Umbilical cord (tissue), 2 donors: ENCODE measurements around the gene TMEM141. TPM values are rescaled to one million over a fixed set of nuclear protein-coding genes. Genes with fewer than 3 reads are reported as not detected.

ENCODE experiments used
- DNase-seq: peaks from one replicate; pipeline ENCODE4 v3.0.0-alpha.2; 2015; ENCODE audit warnings: low spot score
- total RNA-seq: library from RNA; depleted of rRNA; stranded (reverse); fragments of >200 nt; gene quantifications from one replicate; pipeline ENCODE4 v1.2.3, GENCODE V29; 2014; ENCODE audit warnings: low replicate concordance; ENCODE audit not compliant: insufficient read depth

TMEM141 gene
- total RNA-seq: 90.5 TPM

DNA sequence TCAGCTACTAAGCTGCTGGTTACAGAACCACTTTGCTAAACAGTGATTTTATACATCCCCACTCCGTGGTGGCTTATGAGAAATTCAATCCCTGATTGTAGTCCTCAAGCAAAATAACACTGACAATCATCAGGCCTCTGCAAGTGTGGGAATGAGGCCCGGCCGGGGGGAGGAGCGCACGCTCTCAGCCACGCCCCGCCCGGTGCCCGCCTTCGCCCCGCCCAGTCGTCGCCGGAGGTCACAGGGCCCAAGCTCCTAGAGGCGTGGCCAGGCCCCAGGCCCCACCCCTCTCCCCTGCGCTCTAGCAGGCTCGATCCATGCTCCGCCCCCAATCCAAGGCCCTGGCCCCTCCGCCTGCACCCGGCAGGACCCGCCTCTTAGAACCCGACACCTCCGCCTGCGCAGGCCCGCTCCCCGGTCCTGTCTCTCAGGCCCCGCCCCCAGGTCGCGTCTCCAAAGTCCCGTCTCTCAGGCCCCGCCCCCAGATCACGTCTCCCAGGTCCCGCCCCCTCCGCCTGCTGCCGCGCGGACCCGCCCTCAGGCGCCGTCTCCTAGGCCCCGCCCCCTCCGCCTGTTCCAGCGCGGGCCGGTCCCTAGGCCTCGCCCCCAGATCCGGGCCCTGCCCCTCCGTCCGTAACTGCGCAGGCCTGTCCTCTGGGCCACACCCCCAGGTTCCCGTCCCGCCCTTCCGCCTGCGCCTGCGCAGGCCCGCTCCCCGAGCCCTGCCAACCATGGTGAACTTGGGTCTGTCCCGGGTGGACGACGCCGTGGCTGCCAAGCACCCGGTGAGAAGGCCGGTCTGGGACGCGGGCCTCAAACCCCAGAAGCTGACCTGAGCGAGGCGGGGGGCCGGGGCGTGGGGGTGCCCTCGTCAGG lies at the start of gene TMEM141:
Gene TMEM141, plus strand, starts transcription at position 705 of the 876 bp plus-strand sequence. Its CDS starts 27 bp downstream, at position 732.
- DNase-seq: peak; percentile 100

DNA sequence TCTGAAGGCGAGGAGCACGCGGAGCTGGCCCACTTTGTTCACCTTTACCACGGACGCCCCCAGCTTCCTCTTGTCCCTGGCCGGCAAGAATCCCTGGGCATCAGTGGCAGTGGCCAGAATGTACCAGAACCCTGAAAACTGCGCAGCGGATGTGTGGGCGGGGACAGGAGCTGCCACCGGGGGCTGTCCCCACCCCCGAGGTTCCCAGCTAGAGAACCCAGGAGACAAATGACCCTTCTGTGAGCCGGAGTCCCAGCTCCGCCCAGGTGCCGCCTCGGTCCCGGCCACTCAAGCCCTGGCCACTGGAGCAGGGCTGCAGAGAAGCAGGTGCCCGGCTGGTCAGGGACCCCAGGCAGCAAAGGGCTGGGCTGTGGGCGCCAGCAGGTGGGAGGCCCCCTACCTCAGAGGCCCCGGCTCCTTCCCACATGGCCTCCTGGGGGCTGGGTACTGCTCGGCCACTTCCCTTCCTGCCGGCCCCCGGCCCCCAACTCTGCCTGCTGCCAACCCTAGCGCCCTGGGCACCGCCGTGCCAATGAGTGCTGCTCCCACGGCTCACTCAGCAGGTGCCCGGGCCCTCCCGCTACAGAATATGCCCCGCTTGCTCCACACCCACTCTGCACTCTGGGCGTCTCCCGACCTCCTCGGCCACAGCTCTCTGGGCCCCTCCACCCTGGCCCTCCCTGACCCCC lies 49.1 kb upstream of the TMEM141 start:
- DNase-seq: no peak

DNA sequence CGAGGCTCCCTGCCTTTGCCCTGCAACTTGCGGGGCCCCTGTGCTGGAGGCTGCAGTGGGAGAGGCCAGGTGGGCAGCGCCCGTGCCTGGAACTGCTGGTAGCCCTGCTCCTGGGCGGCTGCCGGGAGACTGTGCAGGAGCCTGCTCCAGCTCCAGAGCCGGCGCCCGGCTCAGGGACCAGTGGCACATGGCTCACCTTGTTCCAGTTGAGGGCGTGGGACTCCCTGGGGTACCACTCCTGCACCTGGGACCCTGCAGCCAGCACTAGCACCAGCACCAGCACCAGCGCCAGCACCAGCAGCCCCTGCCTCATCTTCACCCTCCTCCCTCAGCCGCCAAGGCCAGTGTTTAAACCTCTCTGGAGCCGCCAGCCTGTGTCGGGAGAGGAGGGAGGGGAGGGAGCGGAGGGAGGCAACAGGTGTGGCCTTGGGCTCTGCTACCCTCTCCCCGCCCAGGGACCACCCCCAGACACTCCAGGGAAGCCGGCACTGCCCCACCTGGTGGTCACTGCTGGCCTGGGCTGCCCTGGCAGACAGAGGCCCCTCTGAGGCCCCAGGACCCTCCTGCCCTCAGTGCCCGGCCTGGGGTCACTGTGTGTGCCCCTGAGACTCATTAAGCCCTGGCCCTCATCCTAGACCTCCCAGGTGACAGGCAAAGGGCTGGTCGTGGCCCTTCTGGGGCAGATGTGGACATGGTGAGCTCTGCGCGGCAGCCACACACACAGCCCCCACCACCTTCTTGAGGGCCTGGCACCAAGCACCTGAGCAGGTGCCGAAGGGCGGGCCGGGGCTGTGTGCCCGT lies 48.4 kb upstream of the TMEM141 start, which contains the start of gene LCN10:
Gene LCN10, minus strand, starts transcription at position 350 of the 801 bp plus-strand sequence. Its CDS starts 37 bp downstream, at position 313.
- no peak for DNase-seq

DNA sequence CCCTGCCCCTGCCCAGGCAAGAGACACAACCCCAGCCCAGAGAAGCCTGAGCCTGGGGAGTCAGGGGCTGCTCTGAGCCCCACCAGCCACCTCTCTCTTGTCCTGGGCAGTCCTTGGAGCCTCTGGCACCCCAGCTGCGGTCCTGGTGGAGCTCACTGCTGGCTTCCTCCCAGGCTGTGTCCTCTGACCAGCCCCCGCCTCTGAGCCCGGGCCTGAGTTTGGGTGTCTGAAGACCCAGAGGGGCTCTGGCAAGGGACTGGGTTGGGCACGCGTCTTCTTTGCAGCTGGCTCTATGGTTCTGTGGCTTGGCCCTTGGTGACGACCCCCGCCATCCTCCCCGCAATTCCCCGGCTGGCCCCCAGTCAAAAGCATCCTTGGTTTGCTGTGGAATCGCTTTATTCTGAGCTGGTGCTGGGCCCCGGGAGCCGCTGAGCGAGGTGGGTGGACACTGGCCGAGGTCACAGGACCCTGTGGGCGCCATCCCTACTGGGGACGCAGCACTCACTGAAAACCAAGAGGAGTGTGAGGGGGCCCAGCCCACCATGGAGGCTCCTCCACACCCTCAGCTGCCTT lies 47.4 kb upstream of the TMEM141 start:
- DNase-seq: no peak

DNA sequence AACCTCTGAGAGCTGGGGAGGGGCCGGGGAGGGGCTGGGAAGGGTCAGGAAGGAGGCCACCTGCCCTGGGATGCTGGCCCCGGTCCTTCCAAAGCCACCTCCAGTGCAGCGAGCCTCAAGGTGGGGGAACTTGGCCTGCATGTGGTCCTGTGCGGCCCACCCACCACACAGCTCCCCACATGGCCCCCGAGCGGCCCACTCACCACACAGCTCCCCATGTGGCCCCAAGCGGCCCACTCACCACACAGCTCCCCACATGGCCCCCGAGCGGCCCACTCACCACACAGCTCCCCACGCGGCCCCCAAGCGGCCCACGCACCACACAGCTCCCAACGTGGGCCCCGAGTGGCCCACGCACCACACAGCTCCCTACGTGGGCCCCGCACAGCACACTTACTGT lies 46.4 kb upstream of the TMEM141 start:
- DNase-seq: no peak

DNA sequence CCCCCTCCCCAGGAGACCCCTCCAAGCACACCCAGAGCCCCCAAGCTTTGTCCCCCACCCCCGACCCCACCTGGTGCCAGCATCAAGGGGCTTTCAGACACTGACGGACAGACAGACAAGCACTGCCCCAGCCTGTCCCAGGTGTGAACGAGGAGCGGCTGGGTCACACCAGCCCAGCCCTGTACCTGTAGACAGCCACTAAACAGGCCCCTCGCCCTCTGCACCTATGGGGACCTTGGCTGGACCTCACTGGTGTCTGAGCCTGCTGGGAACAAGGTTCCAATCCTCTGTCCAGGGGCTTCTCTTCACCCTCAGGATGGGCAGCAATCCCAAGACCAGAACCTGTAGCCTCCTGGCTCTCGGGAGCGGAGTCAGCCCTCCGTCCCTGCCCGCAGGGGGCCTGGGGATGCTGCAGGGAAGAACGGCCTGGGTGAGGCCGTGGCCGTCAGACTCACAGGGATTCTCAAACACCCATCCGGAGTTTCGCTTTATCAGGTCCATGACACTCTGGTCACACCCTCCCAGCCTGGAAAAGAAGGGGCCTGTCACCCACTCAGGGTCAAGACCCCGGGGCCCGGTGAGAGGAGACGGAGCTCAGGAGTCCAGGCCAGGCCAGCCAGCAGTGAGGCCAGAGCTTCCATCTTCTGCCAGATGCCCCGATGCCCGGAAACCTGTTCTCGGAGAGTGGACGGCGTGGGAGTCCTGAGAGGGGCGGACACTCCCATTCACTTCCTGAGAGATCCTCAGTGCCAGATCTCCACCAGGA lies 45.6 kb upstream of the TMEM141 start:
- DNase-seq: no peak

DNA sequence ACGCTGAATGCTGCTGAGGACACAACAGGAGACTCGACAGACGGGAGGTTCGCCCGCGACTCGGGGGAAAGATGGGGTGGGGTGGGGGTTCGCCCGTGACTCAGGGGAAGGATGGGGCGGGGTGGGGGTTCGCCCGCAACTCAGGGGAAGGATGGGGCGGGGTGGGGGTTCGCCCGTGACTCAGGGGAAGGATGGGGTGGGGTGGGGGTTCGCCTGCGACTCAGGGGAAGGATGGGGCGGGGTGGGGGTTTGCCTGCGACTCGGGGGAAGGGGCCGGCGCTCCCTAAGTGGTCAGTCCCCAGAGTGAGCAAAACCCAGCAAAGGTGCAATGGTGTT lies 45.0 kb upstream of the TMEM141 start:
- DNase-seq: no peak

DNA sequence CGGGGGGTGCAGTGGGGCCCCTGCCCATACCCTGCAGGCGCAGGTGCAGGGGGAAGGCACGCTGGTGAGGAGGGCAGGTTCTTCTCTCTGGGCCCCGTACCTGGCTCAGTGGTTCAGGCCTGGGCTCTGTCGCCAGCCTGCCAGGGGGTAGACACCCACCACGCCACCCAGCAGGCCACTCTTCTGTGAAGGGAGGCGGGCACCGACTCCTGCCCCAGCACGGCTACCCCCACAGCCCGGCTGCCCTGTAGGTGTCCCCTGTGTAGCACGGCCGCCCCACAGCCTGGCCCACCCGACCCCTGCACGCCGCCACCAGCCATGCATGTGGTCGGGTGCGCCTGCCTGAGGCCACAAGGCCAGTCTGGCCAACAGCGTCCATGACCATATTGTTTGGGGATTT lies 44.5 kb upstream of the TMEM141 start:
- DNase-seq: no peak

DNA sequence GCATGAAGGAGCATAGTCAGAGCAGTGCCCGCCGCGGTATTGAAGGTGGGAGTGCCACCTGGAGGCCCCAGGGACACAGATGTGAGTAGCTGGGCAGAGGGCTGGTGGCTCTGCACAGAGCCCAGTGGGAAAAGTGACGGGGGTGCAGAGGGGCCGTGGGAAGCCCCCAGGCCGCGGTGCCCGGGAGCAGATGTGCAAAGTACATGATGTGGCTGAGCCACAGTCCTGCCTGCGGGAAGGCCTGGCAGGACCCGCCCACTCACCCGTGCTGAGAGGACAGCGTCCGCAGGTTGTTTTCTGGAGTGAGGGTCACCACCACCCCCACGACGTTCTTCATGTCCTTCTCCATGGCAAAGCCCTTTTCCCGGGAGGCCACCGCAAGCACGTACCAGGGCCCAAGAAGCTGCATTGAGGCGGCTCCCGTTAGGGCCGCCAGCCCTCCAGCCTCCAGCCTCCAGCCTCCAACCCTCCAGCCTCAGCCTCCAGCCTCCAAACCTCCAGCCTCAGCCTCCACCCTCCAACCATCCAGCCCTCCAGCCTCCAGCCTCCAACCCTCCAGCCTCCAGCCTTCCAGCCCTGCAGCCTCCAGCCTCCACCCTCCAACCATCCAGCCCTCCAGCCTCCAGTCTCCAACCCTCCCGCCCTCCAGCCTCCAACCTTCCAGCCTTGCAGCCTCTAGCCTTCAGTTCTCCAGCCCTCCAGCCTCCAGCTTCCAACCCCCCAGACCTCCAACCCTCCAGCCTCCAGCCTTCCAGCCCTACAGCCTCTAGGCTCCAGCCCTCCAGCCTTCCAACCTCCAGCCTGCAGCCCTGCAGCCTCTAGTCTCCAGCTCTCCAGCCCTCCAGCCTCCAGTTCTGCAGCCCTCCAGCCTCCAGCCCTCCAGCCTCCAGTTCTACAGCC lies 43.7 kb upstream of the TMEM141 start:
- no peak for DNase-seq

DNA sequence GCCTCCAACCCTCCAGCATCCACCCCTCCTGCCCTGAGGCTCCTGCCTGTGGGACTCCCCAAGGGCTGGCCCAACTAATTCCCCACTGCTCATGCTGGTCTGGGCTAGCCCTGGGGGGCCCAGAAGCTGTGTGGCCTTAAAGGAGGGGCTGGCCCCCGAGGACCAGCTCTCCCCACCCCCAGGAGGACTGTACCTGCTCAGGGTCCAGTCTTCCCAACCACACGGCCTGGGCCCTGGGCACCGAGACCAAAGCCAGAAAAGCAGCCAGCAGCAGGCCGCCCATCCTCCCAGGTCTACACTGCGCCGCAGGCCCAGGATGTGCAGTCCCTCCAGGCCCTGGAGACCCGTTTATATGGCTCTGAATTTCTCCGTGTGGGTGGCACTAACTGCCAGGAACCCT lies 42.9 kb upstream of the TMEM141 start, which contains the start of gene LCN6:
Gene LCN6, minus strand, starts transcription at position 325 of the 400 bp plus-strand sequence. Its CDS starts 42 bp downstream, at position 283.
- no peak for DNase-seq

DNA sequence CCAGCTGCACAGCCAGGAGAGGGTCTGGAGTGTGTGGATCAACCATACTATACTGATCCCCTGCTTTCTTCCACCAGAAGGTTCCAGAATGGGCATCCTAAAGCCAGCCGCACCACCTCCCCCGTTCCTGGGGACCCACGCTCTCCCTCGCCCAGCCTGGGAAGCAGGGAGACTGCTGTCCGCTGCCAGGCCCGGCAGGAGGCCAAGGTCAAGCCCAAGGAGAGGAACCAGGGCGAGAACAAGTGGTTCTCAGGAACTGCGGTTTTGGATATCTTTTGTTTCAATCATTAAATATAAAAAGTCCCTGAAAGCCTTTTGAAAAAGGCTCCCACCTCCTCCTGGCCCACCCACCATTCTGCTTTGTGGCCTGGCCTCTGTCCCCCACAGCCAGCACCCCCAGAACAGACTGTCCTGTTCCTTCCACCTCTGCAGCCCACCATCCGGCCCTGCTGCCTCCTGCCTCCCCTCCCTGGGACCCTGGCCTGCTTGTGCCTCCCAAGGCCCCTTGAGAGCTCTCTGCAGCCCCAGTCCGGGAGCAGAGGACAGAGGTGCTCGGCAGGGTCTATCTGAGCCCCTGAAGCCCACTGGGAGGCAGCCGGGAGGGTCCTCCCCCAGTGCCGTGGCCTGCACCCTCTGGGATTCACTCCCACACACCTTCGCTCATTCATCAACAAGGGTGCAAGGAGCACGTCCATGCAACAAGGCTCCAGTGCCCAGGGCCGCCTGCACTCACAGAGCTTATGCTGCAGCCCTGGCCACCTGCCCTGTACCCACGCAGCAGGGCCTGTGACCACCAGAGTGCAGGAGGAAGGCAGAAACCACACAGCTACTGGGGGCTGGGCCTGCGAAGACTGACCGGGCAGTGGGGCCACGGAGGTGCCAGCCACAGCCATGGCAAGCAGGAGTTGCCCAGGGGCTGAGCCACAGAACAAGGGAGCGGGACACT lies 42.2 kb upstream of the TMEM141 start:
- DNase-seq: no peak

DNA sequence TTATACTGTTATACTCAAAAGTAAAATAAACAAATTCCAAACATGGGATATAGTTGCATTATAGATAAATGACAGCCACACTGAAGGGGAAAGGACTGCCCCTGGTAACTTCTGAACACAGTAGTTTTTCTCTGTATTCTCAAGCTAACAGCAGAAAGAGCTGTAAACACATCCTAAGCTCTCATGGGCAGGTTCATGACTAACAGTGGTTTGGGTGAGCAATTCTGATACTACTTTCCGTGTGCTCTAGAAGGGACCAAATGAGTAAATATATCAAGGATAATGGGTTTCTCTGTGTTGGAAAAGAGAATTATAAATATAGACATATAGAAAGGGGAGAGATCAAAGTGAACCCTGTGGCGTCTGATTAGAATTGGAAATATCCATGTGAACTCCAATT lies 40.6 kb upstream of the TMEM141 start:
- no peak for DNase-seq

DNA sequence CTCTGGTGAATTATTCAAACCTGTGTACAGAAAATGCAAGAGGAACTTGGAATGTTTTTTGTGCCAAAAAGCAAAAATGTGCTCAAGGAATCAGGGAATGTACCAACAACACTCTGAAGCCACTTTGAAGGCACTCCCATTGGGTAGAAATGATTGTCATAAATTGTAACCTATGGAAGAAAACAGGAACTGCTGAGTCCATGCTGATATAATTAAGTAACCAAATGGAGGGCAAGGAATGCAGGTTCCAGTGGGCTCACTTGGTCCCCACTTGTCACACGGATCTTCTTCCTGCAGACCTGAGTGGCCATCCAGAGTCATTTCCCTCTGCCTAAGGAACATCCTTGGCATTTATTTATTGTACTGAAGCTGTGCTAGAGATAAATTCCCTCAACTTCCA lies 39.9 kb upstream of the TMEM141 start:
- no peak for DNase-seq

DNA sequence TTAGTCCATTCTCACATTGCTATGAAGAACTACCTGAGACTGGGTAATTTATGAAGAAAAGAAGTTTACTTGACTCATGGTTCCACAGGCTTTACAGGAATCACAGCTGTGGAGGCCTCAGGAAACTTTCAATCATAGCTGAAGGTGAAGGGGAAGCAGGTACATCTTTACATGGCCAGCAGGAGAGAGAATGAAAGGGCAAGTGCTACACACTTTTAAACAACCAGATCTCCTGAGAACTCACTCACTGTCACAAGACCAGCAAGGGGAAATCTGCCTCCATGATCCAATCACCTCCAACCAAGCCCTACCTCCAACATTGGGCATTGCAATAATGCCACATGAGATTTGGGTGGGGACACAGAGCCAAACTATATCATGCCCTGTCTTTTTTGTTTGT lies 39.3 kb upstream of the TMEM141 start:
- no peak for DNase-seq

DNA sequence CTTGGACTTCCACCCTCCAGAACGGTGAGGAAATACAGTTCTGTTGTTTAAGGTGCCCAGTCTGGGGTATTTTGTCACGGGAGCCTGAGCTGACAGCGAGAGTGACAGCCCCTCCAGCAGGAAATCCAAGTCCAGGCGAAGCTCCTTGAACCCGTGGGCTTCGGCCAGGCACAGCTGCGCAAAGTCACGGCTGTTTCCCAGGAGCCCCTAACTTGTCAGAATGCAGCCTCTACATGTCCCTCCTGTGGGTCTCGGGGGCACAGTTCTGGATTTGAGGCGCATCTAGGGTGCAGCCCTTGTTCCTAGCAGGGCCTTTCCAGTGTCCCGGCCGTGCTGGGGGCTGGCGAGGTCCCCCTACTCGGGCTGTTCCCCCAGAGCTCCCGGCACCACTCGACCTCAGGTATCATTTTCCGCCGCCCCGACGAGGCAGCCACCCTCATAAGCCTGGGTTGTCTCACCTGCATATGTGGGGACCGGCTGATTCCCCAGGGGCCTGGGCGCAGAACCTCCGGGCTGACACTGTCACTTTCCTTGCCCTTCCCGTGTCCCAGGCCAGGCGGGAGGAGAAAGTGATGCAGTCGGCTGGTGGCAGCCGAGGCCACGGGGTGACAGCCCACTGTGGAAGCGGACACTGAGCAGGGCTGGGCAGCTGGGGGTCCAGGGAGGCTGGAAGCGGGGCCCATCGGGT lies 37.6 kb upstream of the TMEM141 start:
- DNase-seq: no peak

DNA sequence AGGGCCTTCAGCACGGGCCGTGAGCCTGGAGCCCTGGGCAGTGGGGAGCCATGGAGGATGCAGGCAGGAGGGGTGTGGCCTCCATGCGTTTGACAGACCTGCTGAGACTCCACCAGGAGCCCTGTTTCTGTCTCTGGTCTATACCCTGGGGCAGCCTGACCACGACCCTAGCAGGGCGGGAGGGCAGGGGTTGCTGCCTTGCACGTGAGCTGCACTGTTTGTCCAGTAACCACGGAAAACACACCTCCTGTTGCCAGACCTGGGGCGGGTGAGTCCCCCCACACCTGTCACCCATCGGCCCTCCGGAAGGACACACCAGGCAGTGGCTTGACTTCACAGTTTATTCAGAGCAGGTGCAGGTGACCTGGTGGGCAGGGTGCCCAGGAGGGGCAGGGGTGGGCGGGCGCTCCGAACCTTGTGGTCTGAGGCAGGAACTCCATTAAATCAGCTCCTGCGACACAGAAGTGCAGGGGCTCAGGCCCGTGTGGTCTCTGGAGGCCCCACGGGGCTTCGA lies 37.0 kb upstream of the TMEM141 start:
- no peak for DNase-seq

DNA sequence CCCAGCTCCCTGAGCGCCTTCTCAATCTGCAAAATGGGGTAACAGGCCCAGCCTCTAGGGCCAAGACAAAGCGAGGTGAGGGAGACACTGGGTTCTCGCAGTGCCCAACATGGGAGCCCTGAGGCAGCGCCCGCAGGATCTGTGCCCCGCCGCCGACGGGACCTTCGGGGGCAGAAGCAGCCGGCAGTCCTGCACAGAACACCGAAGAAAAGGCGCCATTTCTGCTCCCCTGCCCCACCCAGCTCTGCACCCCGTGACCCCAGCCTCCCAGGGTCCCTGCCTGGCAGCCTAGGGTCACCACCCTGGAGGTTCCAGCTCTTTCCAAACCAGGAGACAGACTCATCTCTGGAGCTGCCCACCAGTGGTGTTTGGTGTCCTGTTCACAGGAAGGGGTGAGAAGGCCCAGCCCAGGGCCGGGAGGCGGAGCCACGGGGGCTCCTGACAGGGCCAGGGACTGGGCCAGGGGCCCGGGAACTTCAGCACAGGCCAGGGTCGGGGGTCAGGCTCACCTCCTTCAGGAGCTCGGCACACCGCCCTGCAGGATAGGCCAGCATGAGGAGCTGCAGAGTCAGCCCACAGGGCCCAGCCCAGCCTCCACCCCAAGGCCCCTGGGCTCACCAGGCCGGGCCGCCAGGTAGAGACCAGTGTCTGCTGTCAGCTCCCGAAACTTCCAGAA lies 36.4 kb upstream of the TMEM141 start:
- no peak for DNase-seq
